Peyer's patch (tissue), 4 donors: ENCODE results near the gene RNF220.
"Not testable (repeated sequence)": the region's sequence is repeated elsewhere in the genome, so short reads cannot be mapped to it uniquely, and the experiment has no call there.

Experiments used
- CTCF ChIP-seq, 6 experiments: fragments of 450-650 bp in 4 of 6; fragments of 200-600 bp in 2 of 6; sonication (generic) in 1 of 6; IDR thresholded peaks; one replicate each; pipeline ENCODE4 v1.5.1; 2017 to 2019; ENCODE audit warnings: antibody characterized with exemption in 6 of 6, mild to moderate bottlenecking in 3 of 6, moderate library complexity in 1 of 6
- POLR2A ChIP-seq, 2 donors: fragments of 450-650 bp; IDR thresholded peaks; one replicate each; pipeline ENCODE4 v1.5.1; 2017; ENCODE audit warnings: antibody characterized with exemption in 2 of 2, mild to moderate bottlenecking in 2 of 2, moderate library complexity in 2 of 2

- TF ChIP-seq CTCF, POLR2A (IDR thresholded peaks at IDR 0.05): not testable (repeated sequence)
These were observed 294.3 kb downstream of the RNF220 start for GRCh38 chr1:44699375-44699774.
